Skin of body (tissue), 2 donors: ENCODE data around the gene ETV1. TPM values are rescaled to one million over a fixed set of nuclear protein-coding genes. Genes with fewer than 3 reads are reported as not detected.
A peak's percentile ranks its signal among the peaks of the same experiment; 100 is the strongest.

Experiments used
- DNase-seq: peaks from one replicate; lab custom pipeline; 2025; lab: John Stamatoyannopoulos, UW
- total RNA-seq: library from RNA; depleted of rRNA; stranded (reverse); fragments of >200 nt; gene quantifications from one replicate; pipeline ENCODE4 v1.2.3, GENCODE V29; 2014

The ETV1 gene
- total RNA-seq, 1 donor from 2014 or later: 8.7 TPM

GRCh38 chr7:13987395-13987794, 2.1 kb downstream of the ETV1 start:
- DNase-seq: no peak

GRCh38 chr7:13986208-13986607, 3.3 kb downstream of the ETV1 start:
- DNase-seq: no peak

GRCh38 chr7:13984831-13985685, 4.4 kb downstream of the ETV1 start:
- DNase-seq: no peak

- no peak for DNase-seq
Measured at GRCh38 chr7:13984061-13984460, 5.4 kb downstream of the ETV1 start.

GRCh38 chr7:13982940-13983677, 6.4 kb downstream of the ETV1 start:
- DNase-seq: no peak

- DNase-seq: peak; percentile 93
Measured at GRCh38 chr7:13981070-13981469, 8.4 kb downstream of the ETV1 start.

GRCh38 chr7:13980474-13980873, 9.0 kb downstream of the ETV1 start:
- no peak for DNase-seq

- DNase-seq: peak; percentile 76
Measured at GRCh38 chr7:13979671-13980435, 9.6 kb downstream of the ETV1 start.

GRCh38 chr7:13976594-13976993, 12.9 kb downstream of the ETV1 start:
- DNase-seq: no peak

- DNase-seq: no peak
Measured at GRCh38 chr7:13965077-13965476, 24.4 kb downstream of the ETV1 start.

GRCh38 chr7:13963925-13964324, 25.5 kb downstream of the ETV1 start:
- no peak for DNase-seq

- no peak for DNase-seq
Measured at GRCh38 chr7:13955494-13955893, 34.0 kb downstream of the ETV1 start.

GRCh38 chr7:13953368-13953767, 36.1 kb downstream of the ETV1 start:
- no peak for DNase-seq

- no peak for DNase-seq
Measured at GRCh38 chr7:13952921-13953320, 36.5 kb downstream of the ETV1 start.

- DNase-seq: no peak
Measured at GRCh38 chr7:13949939-13950338, 39.5 kb downstream of the ETV1 start.

- no peak for DNase-seq
Measured at GRCh38 chr7:13949445-13949844, 40.0 kb downstream of the ETV1 start.

GRCh38 chr7:13948019-13948801, 41.3 kb downstream of the ETV1 start:
- no peak for DNase-seq

- DNase-seq: no peak
Measured at GRCh38 chr7:13947535-13947934, 41.9 kb downstream of the ETV1 start.

GRCh38 chr7:13946181-13946580, 43.3 kb downstream of the ETV1 start:
- DNase-seq: no peak

GRCh38 chr7:13945670-13946069, 43.8 kb downstream of the ETV1 start:
- no peak for DNase-seq

- no peak for DNase-seq
Measured at GRCh38 chr7:13933536-13933935, 55.9 kb downstream of the ETV1 start.
